ENCODE measurements around the gene CCDC146. TPM values are rescaled to one million over a fixed set of nuclear protein-coding genes. Genes with fewer than 3 reads are reported as not detected.
"Not testable (repeated sequence)": the region's sequence is repeated elsewhere in the genome, so short reads cannot be mapped to it uniquely, and the experiment has no call there.

Gene CCDC146, protein sequence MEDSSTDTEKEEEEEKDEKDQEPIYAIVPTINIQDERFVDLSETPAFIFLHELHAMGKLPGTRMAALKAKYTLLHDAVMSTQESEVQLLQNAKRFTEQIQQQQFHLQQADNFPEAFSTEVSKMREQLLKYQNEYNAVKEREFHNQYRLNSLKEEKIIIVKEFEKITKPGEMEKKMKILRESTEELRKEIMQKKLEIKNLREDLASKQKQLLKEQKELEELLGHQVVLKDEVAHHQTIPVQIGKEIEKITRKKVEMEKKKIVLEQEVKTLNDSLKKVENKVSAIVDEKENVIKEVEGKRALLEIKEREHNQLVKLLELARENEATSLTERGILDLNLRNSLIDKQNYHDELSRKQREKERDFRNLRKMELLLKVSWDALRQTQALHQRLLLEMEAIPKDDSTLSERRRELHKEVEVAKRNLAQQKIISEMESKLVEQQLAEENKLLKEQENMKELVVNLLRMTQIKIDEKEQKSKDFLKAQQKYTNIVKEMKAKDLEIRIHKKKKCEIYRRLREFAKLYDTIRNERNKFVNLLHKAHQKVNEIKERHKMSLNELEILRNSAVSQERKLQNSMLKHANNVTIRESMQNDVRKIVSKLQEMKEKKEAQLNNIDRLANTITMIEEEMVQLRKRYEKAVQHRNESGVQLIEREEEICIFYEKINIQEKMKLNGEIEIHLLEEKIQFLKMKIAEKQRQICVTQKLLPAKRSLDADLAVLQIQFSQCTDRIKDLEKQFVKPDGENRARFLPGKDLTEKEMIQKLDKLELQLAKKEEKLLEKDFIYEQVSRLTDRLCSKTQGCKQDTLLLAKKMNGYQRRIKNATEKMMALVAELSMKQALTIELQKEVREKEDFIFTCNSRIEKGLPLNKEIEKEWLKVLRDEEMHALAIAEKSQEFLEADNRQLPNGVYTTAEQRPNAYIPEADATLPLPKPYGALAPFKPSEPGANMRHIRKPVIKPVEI
- total RNA-seq = 11.2 TPM

GRCh38 chr7:77121860-77122681, at the start of gene CCDC146:
CCDC146 (plus strand) TSS chr7:77122615; CDS start chr7:77167669, 45,054 bp downstream.
- Histone ChIP-seq H3K4me3 (ENCODE audit: low read length) (peak within 1 kb of the TSS; percentile 70), H3K4me1 (ENCODE audit: insufficient read depth, low read length) (peaks cover 14% of the 10 kb centered on the region)
- H3K9me3 ChIP-seq (ENCODE audit: low read depth, low read length); H3K27me3 ChIP-seq (ENCODE audit: insufficient read depth, low read length): not testable (repeated sequence)

- H3K4me1 ChIP-seq (ENCODE audit: insufficient read depth, low read length); H3K9me3 ChIP-seq (ENCODE audit: low read depth, low read length); H3K4me3 ChIP-seq (ENCODE audit: low read length); H3K27me3 ChIP-seq (ENCODE audit: insufficient read depth, low read length): not testable (repeated sequence)
These were observed 47.5 kb upstream of the CCDC146 start for GRCh38 chr7:77074786-77075396.

GRCh38 chr7:77077060-77077459, 45.4 kb upstream of the CCDC146 start:
- not testable (repeated sequence) for H3K4me3 ChIP-seq (ENCODE audit: low read length); H3K9me3 ChIP-seq (ENCODE audit: low read depth, low read length); H3K27me3 ChIP-seq (ENCODE audit: insufficient read depth, low read length); H3K4me1 ChIP-seq (ENCODE audit: insufficient read depth, low read length)

DNA sequence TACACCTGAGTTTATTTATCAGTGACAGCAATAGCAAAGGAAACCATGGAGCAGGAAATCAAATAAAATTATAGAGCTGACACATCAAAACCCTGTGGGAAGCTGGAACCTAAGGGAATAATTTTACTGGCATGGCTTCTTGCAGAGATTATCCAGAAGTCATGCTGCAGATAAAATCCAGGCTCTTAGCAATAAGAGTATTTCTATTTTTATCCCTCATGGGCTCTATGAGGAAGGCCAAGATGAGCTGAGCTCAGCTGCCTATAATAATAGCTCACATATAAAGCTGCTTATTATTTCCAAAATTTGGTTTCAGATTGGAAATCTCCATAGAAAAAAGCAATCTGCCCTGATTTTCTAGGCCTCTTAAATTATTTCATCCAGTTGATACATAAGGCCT, 43.3 kb upstream of the CCDC146 start:
- H3K4me3 ChIP-seq (ENCODE audit: low read length); H3K27me3 ChIP-seq (ENCODE audit: insufficient read depth, low read length); H3K4me1 ChIP-seq (ENCODE audit: insufficient read depth, low read length); H3K9me3 ChIP-seq (ENCODE audit: low read depth, low read length): not testable (repeated sequence)

GRCh38 chr7:77079624-77080023, 42.8 kb upstream of the CCDC146 start:
- H3K27me3 ChIP-seq (ENCODE audit: insufficient read depth, low read length); H3K9me3 ChIP-seq (ENCODE audit: low read depth, low read length); H3K4me1 ChIP-seq (ENCODE audit: insufficient read depth, low read length); H3K4me3 ChIP-seq (ENCODE audit: low read length): not testable (repeated sequence)

DNA sequence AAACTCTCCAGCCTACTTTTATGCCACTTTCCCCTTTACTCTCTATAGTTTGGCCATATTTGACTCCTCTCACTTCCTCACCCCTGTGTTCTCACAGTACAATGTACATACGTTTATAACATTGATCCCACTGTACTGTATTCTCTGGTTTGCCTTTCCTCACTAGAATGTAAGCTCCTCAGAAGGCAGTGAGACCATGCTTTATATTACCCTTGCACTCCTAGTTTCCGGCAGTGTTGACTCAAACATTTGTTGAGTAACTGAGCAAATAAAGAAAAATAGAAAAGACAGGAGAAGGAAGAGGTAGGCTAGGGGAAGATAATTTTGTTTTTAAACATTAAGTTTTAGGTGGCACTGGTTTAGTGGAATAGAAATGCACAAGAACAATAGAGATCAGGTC, 42.2 kb upstream of the CCDC146 start:
- not testable (repeated sequence) for H3K4me1 ChIP-seq (ENCODE audit: insufficient read depth, low read length); H3K4me3 ChIP-seq (ENCODE audit: low read length); H3K27me3 ChIP-seq (ENCODE audit: insufficient read depth, low read length); H3K9me3 ChIP-seq (ENCODE audit: low read depth, low read length)

- H3K9me3 ChIP-seq (ENCODE audit: low read depth, low read length); H3K27me3 ChIP-seq (ENCODE audit: insufficient read depth, low read length); H3K4me1 ChIP-seq (ENCODE audit: insufficient read depth, low read length); H3K4me3 ChIP-seq (ENCODE audit: low read length): not testable (repeated sequence)
These were observed 40.2 kb upstream of the CCDC146 start for GRCh38 chr7:77082192-77082591.

GRCh38 chr7:77092301-77092700, 30.1 kb upstream of the CCDC146 start:
- not testable (repeated sequence) for H3K4me3 ChIP-seq (ENCODE audit: low read length); H3K4me1 ChIP-seq (ENCODE audit: insufficient read depth, low read length); H3K27me3 ChIP-seq (ENCODE audit: insufficient read depth, low read length); H3K9me3 ChIP-seq (ENCODE audit: low read depth, low read length)

DNA sequence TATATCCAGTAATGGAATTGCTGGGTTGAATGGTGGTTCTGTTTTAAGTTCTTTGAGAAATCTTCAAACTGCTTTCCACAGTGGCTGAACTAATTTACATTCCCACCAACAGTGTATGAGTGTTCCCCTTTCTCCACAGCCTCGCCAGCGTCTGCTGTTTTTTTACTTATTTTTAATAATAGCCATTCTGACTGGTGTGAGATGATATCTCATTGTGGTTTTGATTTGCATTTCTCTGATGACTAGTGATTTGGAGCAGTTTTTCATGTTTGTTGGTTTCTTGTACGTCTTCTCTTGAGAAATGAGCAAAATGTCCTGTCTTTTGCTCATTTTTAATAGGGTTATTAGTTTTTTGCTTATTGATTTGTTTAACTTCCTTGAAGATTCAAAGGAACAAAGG, 21.9 kb upstream of the CCDC146 start:
- H3K27me3 ChIP-seq (ENCODE audit: insufficient read depth, low read length); H3K4me3 ChIP-seq (ENCODE audit: low read length); H3K4me1 ChIP-seq (ENCODE audit: insufficient read depth, low read length); H3K9me3 ChIP-seq (ENCODE audit: low read depth, low read length): not testable (repeated sequence)

GRCh38 chr7:77101187-77101586, 21.2 kb upstream of the CCDC146 start:
- not testable (repeated sequence) for H3K9me3 ChIP-seq (ENCODE audit: low read depth, low read length); H3K27me3 ChIP-seq (ENCODE audit: insufficient read depth, low read length); H3K4me1 ChIP-seq (ENCODE audit: insufficient read depth, low read length); H3K4me3 ChIP-seq (ENCODE audit: low read length)

GRCh38 chr7:77102671-77103070, 19.7 kb upstream of the CCDC146 start:
- not testable (repeated sequence) for H3K9me3 ChIP-seq (ENCODE audit: low read depth, low read length); H3K27me3 ChIP-seq (ENCODE audit: insufficient read depth, low read length); H3K4me3 ChIP-seq (ENCODE audit: low read length); H3K4me1 ChIP-seq (ENCODE audit: insufficient read depth, low read length)

GRCh38 chr7:77105904-77106303, 16.5 kb upstream of the CCDC146 start:
- H3K4me3 ChIP-seq (ENCODE audit: low read length); H3K9me3 ChIP-seq (ENCODE audit: low read depth, low read length); H3K4me1 ChIP-seq (ENCODE audit: insufficient read depth, low read length); H3K27me3 ChIP-seq (ENCODE audit: insufficient read depth, low read length): not testable (repeated sequence)

DNA sequence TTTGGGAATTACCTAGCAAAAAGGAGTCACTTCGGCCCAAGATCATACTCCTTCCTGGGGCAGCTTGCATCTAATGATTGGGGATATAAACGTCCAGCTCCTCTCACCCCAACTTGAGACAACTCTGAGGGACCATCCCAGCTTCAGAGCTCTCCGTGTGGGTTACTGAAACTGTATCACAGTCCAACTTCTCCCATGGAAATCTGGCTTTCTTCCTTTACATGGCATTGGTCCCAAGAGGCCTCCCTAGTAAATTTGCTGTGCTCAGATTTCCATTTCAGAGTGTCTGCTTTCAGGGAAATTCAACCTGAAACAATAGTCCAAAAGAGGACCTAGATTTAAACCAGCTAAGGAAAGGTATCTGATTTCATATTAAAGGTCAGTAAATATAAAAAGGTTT, 14.8 kb upstream of the CCDC146 start:
- H3K9me3 ChIP-seq (ENCODE audit: low read depth, low read length); H3K27me3 ChIP-seq (ENCODE audit: insufficient read depth, low read length); H3K4me3 ChIP-seq (ENCODE audit: low read length); H3K4me1 ChIP-seq (ENCODE audit: insufficient read depth, low read length): not testable (repeated sequence)

DNA sequence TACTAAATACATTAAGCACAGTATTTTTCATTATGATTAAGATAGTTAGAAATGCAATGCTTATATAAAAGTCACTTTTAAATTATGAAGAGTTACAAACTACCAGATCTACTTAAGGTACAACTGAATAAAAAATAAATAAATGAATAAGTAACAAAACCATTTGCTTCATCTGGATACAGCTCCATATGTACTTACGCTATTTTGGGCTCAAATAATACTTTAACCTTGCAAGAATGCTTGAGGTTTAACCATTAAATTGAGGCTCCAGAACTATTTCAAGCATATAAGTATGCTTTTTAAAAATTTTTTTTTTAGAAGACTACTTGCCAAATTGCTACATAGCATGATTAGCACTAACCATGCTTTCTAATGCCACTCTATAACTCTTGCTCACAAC, 14.1 kb upstream of the CCDC146 start:
- H3K9me3 ChIP-seq (ENCODE audit: low read depth, low read length); H3K4me1 ChIP-seq (ENCODE audit: insufficient read depth, low read length); H3K27me3 ChIP-seq (ENCODE audit: insufficient read depth, low read length); H3K4me3 ChIP-seq (ENCODE audit: low read length): not testable (repeated sequence)

Data from mononuclear cell (primary cell).